Upper lobe of left lung (tissue), 6 donors: Measurements from ENCODE around the gene GALR3. TPM values are rescaled to one million over a fixed set of nuclear protein-coding genes. Genes with fewer than 3 reads are reported as not detected.

Source experiments
- ATAC-seq, 2 donors: fragments of 200-7000 bp; cut with Tn5 transposase; one replicate each; pipeline ENCODE4 v1.9.1; 2022; ENCODE audit warnings: mild to moderate bottlenecking in 2 of 2, moderate library complexity in 2 of 2; ENCODE audit not compliant: low FRiP score in 2 of 2
- DNase-seq, 2 donors: peaks; one replicate each; pipeline ENCODE4 v3.0.0-alpha.2; 2019 to 2020
- H3K27ac ChIP-seq, 4 donors: fragments of 200-600 bp; sonication (generic); one replicate each; pipeline ENCODE4 v1.5.1; 2016 to 2019
- H3K27me3 ChIP-seq, 4 donors: fragments of 200-600 bp; sonication (generic); one replicate each; pipeline ENCODE4 v1.5.1; 2017 to 2019
- H3K36me3 ChIP-seq, 4 donors: fragments of 200-600 bp; sonication (generic); one replicate each; pipeline ENCODE4 v1.5.1; 2016 to 2019
- H3K4me1 ChIP-seq, 4 donors: fragments of 200-600 bp; sonication (generic); one replicate each; pipeline ENCODE4 v1.5.1; 2018 to 2019
- H3K4me3 ChIP-seq, 4 donors: fragments of 200-600 bp; sonication (generic); one replicate each; pipeline ENCODE4 v1.5.1; 2017 to 2019; ENCODE audit warnings: mild to moderate bottlenecking in 2 of 4, moderate library complexity in 1 of 4
- H3K9me3 ChIP-seq, 4 donors: fragments of 200-600 bp; sonication (generic); one replicate each; pipeline ENCODE4 v1.5.1; 2018 to 2019
- CTCF ChIP-seq, 6 experiments: fragments of 450-650 bp in 4 of 6; fragments of 200-600 bp in 2 of 6; sonication (generic) in 2 of 6; IDR thresholded peaks; one replicate each; pipeline ENCODE4 v1.5.1; 2016 to 2019; ENCODE audit warnings: antibody characterized with exemption in 6 of 6
- EP300 ChIP-seq, 4 donors: sonication (generic); formaldehyde crosslinking; IDR thresholded peaks; one replicate each; pipeline ENCODE4 v1.5.1; 2017; ENCODE audit warnings: antibody characterized with exemption in 4 of 4, control low read depth in 2 of 4
- POLR2A ChIP-seq, 4 donors: fragments of 450-650 bp; IDR thresholded peaks; one replicate each; pipeline ENCODE4 v1.5.1; 2016 to 2017; ENCODE audit warnings: antibody characterized with exemption in 4 of 4, mild to moderate bottlenecking in 2 of 4
- POLR2AphosphoS5 ChIP-seq, 2 donors: sonication (generic); formaldehyde crosslinking; IDR thresholded peaks; one replicate each; pipeline ENCODE4 v1.5.1; 2017; ENCODE audit warnings: antibody characterized with exemption in 2 of 2
- WGBS, 2 donors: methylation state at CpG; one replicate each; pipeline ENCODE4 v1.1.5; 2017 to 2018; 5-methylcytosine and 5-hydroxymethylcytosine counted together
- total RNA-seq, 6 donors: library from RNA; depleted of rRNA in 4 of 6; stranded (reverse); fragments of >200 nt in 4 of 6; gene quantifications; one replicate each; pipeline versions ENCODE4 v1.1.0 to v1.2.1, GENCODE V29; 2016 to 2021
- donor health status: DM: no; HTN: no; CAD: no; lungs with moderate emphysema.
- donor health status: DM: no; HTN: yes; CAD: no; lungs with severe emphysema.

Gene GALR3
- total RNA-seq, 6 donors from 2014 or later = not detected

GRCh38 chr22:37818409-37819104, 4.6 kb upstream of the GALR3 start:
- peaks cover 0 to 10% (median 6%) of the 10 kb centered on the region in 4 donors for H3K27me3 ChIP-seq
- ATAC-seq (peak; percentile 28 to 81), DNase-seq (peak; percentile 70 to 92)
- H3K27ac ChIP-seq = peak overlapping the region in 1 of 4 donors; percentile 1
- TF ChIP-seq POLR2A (IDR thresholded peaks at IDR 0.05) (no peak), CTCF (IDR thresholded peaks at IDR 0.05) (peak; percentile 10 to 61 (median 41)), POLR2AphosphoS5 (IDR thresholded peaks at IDR 0.05) (no peak), EP300 (IDR thresholded peaks at IDR 0.05) (no peak)
- no peaks in the 10 kb centered on the region for H3K36me3 ChIP-seq
- H3K4me1 ChIP-seq = peaks cover 19 to 20% (median 20%) of the 10 kb centered on the region in 4 donors
- WGBS, 2 donors = 0 to 6% methylated on average over 7 to 30 of the region's 68 CpGs
- H3K4me3 ChIP-seq = peak overlapping the region in 3 of 4 donors; percentile 19 to 48 (median 48)
- H3K9me3 ChIP-seq = no peaks in the 10 kb centered on the region

GRCh38 chr22:37819105-37819433, 4.1 kb upstream of the GALR3 start:
- Histone ChIP-seq H3K36me3 (no peaks in the 10 kb centered on the region), H3K27me3 (peaks cover 0 to 10% (median 6%) of the 10 kb centered on the region in 4 donors), H3K27ac (no peak overlapping the region), H3K9me3 (no peaks in the 10 kb centered on the region), H3K4me3 (peak overlapping the region in 3 of 4 donors; percentile 19 to 48 (median 48)), H3K4me1 (peaks cover 19 to 20% (median 20%) of the 10 kb centered on the region in 4 donors)
- WGBS, 2 donors = 19 to 36% methylated on average over 6 to 14 of the region's 14 CpGs
- TF ChIP-seq CTCF (IDR thresholded peaks at IDR 0.05) (no peak), EP300 (IDR thresholded peaks at IDR 0.05) (no peak), POLR2A (IDR thresholded peaks at IDR 0.05) (no peak)
- ATAC-seq = no peak
- no peak for DNase-seq

GRCh38 chr22:37820350-37820749, 2.8 kb upstream of the GALR3 start:
- ATAC-seq (no peak), DNase-seq (no peak)
- Histone ChIP-seq H3K4me3 (no peak overlapping the region), H3K9me3 (no peaks in the 10 kb centered on the region), H3K36me3 (no peaks in the 10 kb centered on the region), H3K27me3 (peaks cover 0 to 14% (median 8%) of the 10 kb centered on the region in 4 donors), H3K27ac (no peak overlapping the region), H3K4me1 (peaks cover 20 to 32% (median 26%) of the 10 kb centered on the region in 4 donors)
- TF ChIP-seq EP300 (IDR thresholded peaks at IDR 0.05) = no peak
- TF ChIP-seq POLR2A (IDR thresholded peaks at IDR 0.05) = no peak
- no peak for TF ChIP-seq POLR2AphosphoS5 (IDR thresholded peaks at IDR 0.05)
- no peak for TF ChIP-seq CTCF (IDR thresholded peaks at IDR 0.05)
- 83 to 95% methylated on average over 5 of the region's 5 CpGs for WGBS, 2 donors

GRCh38 chr22:37822079-37822833, 926 bp upstream of the GALR3 start:
- ATAC-seq = no peak
- peaks cover 22 to 34% (median 26%) of the 10 kb centered on the region in 4 donors for H3K4me1 ChIP-seq
- no peak for DNase-seq
- WGBS, 2 donors = 52 to 53% methylated on average over 8 of the region's 8 CpGs
- TF ChIP-seq EP300 (IDR thresholded peaks at IDR 0.05) = no peak
- TF ChIP-seq POLR2AphosphoS5 (IDR thresholded peaks at IDR 0.05) = no peak
- TF ChIP-seq CTCF (IDR thresholded peaks at IDR 0.05) = no peak
- no peak for TF ChIP-seq POLR2A (IDR thresholded peaks at IDR 0.05)
- no peak overlapping the region for H3K27ac ChIP-seq
- H3K36me3 ChIP-seq = no peaks in the 10 kb centered on the region
- H3K9me3 ChIP-seq = no peaks in the 10 kb centered on the region
- peaks cover 0 to 14% (median 8%) of the 10 kb centered on the region in 4 donors for H3K27me3 ChIP-seq
- no peak overlapping the region for H3K4me3 ChIP-seq
